Measurements from ENCODE around the gene TSACC.

The TSACC gene

GRCh38 chr1:156394835-156395461 lies 56.6 kb downstream of the TSACC start:
- DNase-seq = no peak
